ENCODE data around the gene CD8B.

The CD8B gene

DNA sequence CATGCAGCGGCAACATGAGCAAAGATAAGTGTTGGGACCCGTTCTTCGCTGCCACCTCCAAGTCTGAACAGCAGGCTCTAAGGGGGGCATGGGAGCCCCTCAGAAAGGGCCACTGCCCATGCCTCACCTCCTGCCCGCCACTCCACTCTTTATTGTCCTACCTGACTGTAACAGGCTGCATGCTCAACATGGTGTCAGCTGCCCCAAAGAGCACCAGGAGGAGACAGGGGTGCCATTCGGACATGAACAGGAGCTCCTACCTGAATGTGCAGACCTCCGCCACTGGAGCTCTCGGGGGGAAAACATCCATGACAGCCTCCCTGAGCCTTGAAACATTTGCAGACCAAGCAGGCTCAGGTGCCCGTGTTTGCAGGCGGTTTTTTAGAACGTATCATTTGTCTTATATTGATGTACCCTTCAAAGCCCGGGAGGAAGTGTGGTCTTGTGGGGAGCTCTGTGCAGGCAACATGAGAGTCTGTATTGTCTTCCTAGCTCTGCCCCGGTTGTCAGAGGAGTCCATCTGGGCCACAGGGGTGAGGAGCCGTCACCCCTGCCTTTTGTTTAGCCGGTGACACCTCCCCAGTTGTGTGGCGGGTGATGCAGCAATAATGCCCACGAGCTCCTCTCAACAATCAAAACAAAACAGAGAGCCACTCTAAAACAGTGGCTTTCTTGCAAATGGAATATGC is 35.8 kb downstream of the CD8B start:
- H3K27ac ChIP-seq, result no peak overlapping the region
- POLR2A ChIA-PET (ENCODE audit: low non-redundant PET), result no interaction called here
- CTCF ChIA-PET, result interaction anchor here (0.7 kb wide), 1 partner anchor 48 kb away, joined by 3 read pairs; no protein-coding TSS in a partner anchor
- TF ChIP-seq, protein P1, sequence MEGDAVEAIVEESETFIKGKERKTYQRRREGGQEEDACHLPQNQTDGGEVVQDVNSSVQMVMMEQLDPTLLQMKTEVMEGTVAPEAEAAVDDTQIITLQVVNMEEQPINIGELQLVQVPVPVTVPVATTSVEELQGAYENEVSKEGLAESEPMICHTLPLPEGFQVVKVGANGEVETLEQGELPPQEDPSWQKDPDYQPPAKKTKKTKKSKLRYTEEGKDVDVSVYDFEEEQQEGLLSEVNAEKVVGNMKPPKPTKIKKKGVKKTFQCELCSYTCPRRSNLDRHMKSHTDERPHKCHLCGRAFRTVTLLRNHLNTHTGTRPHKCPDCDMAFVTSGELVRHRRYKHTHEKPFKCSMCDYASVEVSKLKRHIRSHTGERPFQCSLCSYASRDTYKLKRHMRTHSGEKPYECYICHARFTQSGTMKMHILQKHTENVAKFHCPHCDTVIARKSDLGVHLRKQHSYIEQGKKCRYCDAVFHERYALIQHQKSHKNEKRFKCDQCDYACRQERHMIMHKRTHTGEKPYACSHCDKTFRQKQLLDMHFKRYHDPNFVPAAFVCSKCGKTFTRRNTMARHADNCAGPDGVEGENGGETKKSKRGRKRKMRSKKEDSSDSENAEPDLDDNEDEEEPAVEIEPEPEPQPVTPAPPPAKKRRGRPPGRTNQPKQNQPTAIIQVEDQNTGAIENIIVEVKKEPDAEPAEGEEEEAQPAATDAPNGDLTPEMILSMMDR (conservative IDR thresholded peaks at IDR 0.05; ENCODE audit: low read depth), result no peak
- no peak for DNase-seq (ENCODE audit: low spot score)

DNA sequence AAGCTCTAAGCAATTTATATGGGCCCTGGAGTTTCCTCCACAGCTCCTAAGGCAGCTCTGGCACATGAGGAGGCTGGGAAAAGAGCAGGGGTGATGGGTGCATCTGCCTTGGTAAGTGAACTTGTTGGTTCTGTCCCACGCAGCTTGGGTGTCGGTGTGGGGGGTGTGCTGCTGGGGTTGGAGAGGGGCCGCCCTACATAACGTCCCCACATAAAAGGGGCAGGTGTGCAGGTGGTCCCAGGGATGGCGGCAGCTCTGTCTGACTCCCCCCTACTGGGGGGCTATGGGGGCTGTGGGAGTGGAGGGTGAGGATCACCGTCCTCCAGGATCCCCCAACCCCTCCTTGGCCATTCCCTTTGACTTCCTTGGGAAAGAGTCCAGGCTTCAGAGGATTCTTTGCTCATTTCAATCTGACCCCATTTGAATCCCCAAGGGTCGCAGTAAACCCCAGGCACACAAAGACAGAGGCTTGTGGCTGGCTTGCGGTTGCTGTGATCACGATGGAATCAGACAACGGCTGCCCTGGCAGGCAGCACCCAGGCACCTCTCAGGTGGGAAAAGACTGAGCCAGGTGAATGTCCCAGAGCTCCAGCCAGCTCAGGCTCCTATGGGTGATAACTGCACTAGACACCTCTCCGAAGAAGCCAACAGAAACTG is 36.5 kb downstream of the CD8B start:
- no peak overlapping the region for H3K27ac ChIP-seq
- ChIA-PET CTCF (no interaction called here), POLR2A (ENCODE audit: low non-redundant PET) (no interaction called here)
- no peak for DNase-seq (ENCODE audit: low spot score)
- TF ChIP-seq, protein P1 (conservative IDR thresholded peaks at IDR 0.05; ENCODE audit: low read depth), result no peak

DNA sequence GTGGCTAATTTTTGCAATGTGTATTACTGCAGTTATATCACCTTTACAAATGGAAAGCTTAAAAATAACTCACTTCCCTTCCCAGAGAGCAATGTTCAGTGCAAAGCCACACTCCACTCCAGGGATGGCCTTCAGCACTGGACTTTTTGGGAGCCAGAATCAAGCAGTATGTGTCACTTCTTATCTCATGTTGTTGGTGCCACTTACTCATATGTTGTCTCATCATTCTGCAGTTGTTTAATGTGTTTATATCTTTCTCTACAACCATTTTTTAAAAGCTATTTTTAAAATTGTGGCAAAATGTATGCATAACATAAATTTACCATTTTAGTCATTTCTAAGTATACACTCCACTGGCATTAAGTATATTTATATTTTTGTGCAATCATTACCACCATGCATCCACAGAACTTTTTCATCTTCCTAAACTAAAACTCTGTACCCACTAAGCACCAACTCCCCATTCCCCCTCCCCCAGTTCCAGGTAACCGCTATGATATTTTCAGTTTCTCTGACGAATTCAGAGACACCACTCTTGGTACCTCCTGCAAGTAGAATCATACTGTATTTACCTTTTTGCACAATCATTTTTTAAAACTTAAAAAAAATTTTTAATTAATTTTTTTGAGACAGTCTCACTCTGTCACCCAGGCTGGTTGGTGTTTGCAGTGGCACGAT is 38.9 kb downstream of the CD8B start:
- POLR2A ChIA-PET (ENCODE audit: low non-redundant PET), result no interaction called here
- H3K27ac ChIP-seq, result no peak overlapping the region
- TF ChIP-seq, protein P1 (conservative IDR thresholded peaks at IDR 0.05; ENCODE audit: low read depth), result no peak
- DNase-seq (ENCODE audit: low spot score), result no peak
- CTCF ChIA-PET, result no interaction called here

DNA sequence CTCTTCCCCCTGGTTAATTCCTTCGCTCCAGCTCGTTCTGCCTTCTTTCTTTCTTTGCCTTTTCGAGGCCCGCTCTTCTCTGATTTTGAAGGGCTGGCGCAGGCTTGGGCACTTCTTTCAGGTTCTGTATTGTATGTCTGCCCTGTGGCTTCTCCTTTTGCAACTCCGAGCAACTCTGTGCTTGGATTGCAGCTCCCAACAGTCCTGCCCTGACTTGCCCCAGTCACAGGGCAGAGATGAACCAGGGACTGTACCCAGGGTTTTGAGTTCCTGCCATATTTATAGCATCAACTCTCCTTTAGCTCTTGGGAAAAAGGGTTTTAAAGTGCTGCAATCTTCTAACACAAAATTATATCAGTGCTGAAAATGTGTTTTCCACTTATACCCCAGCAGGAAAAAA is 39.8 kb downstream of the CD8B start:
- CTCF ChIA-PET, result interaction anchor here (0.6 kb wide), 1 partner anchor 11 kb away, joined by 3 read pairs; no protein-coding TSS in a partner anchor
- POLR2A ChIA-PET (ENCODE audit: low non-redundant PET), result no interaction called here
- no peak overlapping the region for H3K27ac ChIP-seq
- no peak for DNase-seq (ENCODE audit: low spot score)
- TF ChIP-seq, protein P1 (conservative IDR thresholded peaks at IDR 0.05; ENCODE audit: low read depth), result no peak

DNA sequence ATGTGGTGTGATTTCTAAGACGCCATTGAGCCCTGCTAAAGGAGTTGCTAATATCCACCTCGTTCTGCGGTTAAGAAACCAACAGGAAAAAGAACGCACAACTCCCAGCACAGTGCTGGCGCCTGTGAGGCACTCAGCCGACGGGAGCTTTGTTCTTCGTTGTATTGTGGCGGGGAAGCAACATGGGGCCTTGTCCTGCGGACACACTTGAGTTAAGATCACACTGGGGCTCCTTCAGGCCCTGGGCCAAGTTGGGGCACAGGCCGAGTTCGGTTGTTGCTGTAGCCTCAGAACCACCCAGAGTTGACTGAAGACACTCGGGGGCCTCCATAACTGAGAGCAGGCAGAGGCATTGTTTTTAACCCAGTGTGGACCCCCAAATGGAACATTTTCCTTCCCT is 40.4 kb downstream of the CD8B start:
- POLR2A ChIA-PET (ENCODE audit: low non-redundant PET), result no interaction called here
- TF ChIP-seq, protein P1 (conservative IDR thresholded peaks at IDR 0.05; ENCODE audit: low read depth), result no peak
- H3K27ac ChIP-seq, result no peak overlapping the region
- CTCF ChIA-PET, result interaction anchor here (0.6 kb wide), 1 partner anchor 10 kb away, joined by 3 read pairs; no protein-coding TSS in a partner anchor
- no peak for DNase-seq (ENCODE audit: low spot score)

DNA sequence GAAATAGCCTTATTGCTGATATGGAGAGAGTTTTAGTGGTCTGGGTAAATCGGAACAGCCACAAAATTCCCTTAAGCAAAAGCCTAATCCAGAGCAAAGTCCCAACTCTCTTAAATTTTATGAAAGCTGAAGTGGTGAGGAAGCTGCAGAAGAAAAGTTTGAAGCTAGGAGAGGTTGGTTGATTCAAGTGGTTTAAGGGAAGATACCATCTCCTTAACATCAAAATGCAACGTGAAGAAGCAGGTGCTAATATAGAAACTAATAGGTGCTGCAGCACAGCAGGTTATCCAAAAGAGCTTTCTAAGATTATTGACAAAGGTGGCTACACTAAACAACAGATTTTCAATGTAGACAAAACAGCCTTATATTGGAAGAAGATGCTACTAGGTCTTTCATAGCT is 42.7 kb downstream of the CD8B start:
- ChIA-PET POLR2A (ENCODE audit: low non-redundant PET) (no interaction called here), CTCF (no interaction called here)
- TF ChIP-seq, protein P1 (conservative IDR thresholded peaks at IDR 0.05; ENCODE audit: low read depth), result no peak
- DNase-seq (ENCODE audit: low spot score), result no peak
- no peak overlapping the region for H3K27ac ChIP-seq

Data from RWPE1 (cell line).